Measurements from ENCODE around the gene FAM110A. TPM values are rescaled to one million over a fixed set of nuclear protein-coding genes. Genes with fewer than 3 reads are reported as not detected.

FAM110A gene
- total and polyA plus RNA-seq, 2 donors (not counting 3 experiments of a cell fraction or from before 2014, with no cell fraction given): 4.6 to 5.4 TPM

DNA sequence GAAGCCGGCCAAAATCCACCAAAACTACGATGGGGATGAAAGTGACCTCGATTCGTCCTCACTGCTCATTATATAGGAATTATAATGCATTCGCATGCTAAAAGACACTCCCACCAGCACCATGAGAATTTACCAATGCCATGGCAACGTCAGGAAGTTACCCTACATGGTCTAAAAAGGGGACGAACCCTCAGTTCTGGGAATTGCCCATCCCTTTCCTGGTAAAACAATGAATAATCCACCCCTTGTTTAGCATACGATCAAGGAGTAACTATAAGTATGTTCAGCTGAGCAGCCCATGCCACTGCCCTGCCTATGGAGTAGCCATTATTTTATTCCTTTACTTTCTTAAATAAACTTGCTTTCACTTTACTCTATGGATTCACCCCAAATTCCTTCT is 20.1 kb upstream of the FAM110A start:
- Histone ChIP-seq H3K27ac (ENCODE audit: insufficient read depth, low read depth, low read length) (no peak overlapping the region), H3K9me1 (replicated peaks; ENCODE audit: control insufficient read depth, extremely low read depth, insufficient read depth, low read length) (no peaks in the 10 kb centered on the region), H3K4me2 (ENCODE audit: insufficient read depth, low read length) (no peak overlapping the region), H3K27me3 (ENCODE audit: control insufficient read depth in 2 of 2, insufficient read depth in 2 of 2, low read length in 2 of 2) (peaks cover 2% of the 10 kb centered on the region in 2 experiments), H3K36me3 (ENCODE audit: control insufficient read depth in 2 of 2, extremely low read depth in 1 of 2, insufficient read depth in 2 of 2, low read length in 2 of 2) (no peaks in the 10 kb centered on the region), H2AFZ (ENCODE audit: low read depth, low read length) (no peak overlapping the region), H3K9me3 (replicated peaks; ENCODE audit: control insufficient read depth, insufficient read depth, low read length) (no peaks in the 10 kb centered on the region), H3K4me3 (replicated peaks in 1 of 3; ENCODE audit: insufficient read depth in 1 of 3, low read depth in 1 of 3, low read length in 3 of 3) (no peak overlapping the region), H3K4me1 (ENCODE audit: control insufficient read depth, extremely low read depth, insufficient read depth, low read length) (no peaks in the 10 kb centered on the region), H3K9ac (replicated peaks; ENCODE audit: extremely low read depth, insufficient read depth, low read length) (no peak overlapping the region), H3K79me2 (ENCODE audit: control insufficient read depth, insufficient read depth, low read length) (no peaks in the 10 kb centered on the region), H4K20me1 (replicated peaks; ENCODE audit: control insufficient read depth, extremely low read depth, insufficient read depth, low read length) (no peaks in the 10 kb centered on the region)
- no peak for FAIRE-seq
- TF ChIP-seq JUN (IDR thresholded peaks at IDR 0.05; ENCODE audit: borderline replicate concordance, insufficient read depth, insufficient read length, low read depth) (no peak), MYC (IDR thresholded peaks at IDR 0.05; ENCODE audit: low read depth, low read length) (no peak), GATA2 (IDR thresholded peaks at IDR 0.05; ENCODE audit: insufficient read depth, insufficient read length, low read depth, low read length) (no peak), FOS (IDR thresholded peaks at IDR 0.05; ENCODE audit: borderline replicate concordance, insufficient read depth, low read length) (no peak), EZH2 (IDR thresholded peaks at IDR 0.05; ENCODE audit: borderline replicate concordance, low read depth, low read length, severe bottlenecking) (no peak), POLR2A (IDR thresholded peaks at IDR 0.05; ENCODE audit: low read depth, low read length) (no peak), POLR2AphosphoS5 (IDR thresholded peaks at IDR 0.05; ENCODE audit: insufficient read depth, low read depth, low read length) (no peak)
- TF ChIP-seq, protein P1, sequence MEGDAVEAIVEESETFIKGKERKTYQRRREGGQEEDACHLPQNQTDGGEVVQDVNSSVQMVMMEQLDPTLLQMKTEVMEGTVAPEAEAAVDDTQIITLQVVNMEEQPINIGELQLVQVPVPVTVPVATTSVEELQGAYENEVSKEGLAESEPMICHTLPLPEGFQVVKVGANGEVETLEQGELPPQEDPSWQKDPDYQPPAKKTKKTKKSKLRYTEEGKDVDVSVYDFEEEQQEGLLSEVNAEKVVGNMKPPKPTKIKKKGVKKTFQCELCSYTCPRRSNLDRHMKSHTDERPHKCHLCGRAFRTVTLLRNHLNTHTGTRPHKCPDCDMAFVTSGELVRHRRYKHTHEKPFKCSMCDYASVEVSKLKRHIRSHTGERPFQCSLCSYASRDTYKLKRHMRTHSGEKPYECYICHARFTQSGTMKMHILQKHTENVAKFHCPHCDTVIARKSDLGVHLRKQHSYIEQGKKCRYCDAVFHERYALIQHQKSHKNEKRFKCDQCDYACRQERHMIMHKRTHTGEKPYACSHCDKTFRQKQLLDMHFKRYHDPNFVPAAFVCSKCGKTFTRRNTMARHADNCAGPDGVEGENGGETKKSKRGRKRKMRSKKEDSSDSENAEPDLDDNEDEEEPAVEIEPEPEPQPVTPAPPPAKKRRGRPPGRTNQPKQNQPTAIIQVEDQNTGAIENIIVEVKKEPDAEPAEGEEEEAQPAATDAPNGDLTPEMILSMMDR (IDR thresholded peaks at IDR 0.05; ENCODE audit: extremely low read depth in 1 of 2, insufficient read depth in 1 of 2, low read depth in 1 of 2, low read length in 2 of 2): no peak
- TF ChIP-seq, protein P2, sequence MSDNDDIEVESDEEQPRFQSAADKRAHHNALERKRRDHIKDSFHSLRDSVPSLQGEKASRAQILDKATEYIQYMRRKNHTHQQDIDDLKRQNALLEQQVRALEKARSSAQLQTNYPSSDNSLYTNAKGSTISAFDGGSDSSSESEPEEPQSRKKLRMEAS (IDR thresholded peaks at IDR 0.05; ENCODE audit: insufficient read depth, insufficient read length): no peak
- POLR2A ChIA-PET: no interaction called here
- dilution Hi-C loops (cut with MboI; ENCODE audit: extremely low pct_ligation_motif_present, low sequenced_read_pairs): no loop called here
- no peak for DNase-seq (ENCODE audit: low read depth, low spot score)
- CTCF ChIA-PET: interaction anchor here (7.3 kb wide), 1 partner anchor 143 kb away, joined by 441 read pairs; no protein-coding TSS in a partner anchor
- intact Hi-C loops (cut with micrococcal nuclease): no loop called here
- no TSS peak for BruUV-seq (replicated peaks)
